DOHH2 (cell line): Measurements from ENCODE around the gene DNAJC18.

Source experiments
- H3F3A ChIP-seq: fragments of 200-600 bp; sonication (generic), shearing (Covaris generic); 2 replicates; pipeline ENCODE4 v1.6.0; 2016; ENCODE audit warnings: antibody characterized with exemption, mild to moderate bottlenecking; ENCODE audit not compliant: control insufficient read depth, insufficient read depth
- H3K27ac ChIP-seq: fragments of 200-600 bp; sonication (generic); 2 replicates; pipeline ENCODE4 v1.5.1; 2014; ENCODE audit warnings: low read depth, mild to moderate bottlenecking, low read length, moderate library complexity
- H3K27me3 ChIP-seq: fragments of 200-600 bp; sonication (generic); 2 replicates; pipeline ENCODE4 v1.6.1; 2014; ENCODE audit warnings: mild to moderate bottlenecking, low read length, mixed read lengths; ENCODE audit not compliant: control insufficient read depth
- H3K36me3 ChIP-seq: fragments of 200-600 bp; sonication (generic); 2 replicates; pipeline ENCODE4 v1.6.1; 2014; ENCODE audit warnings: mild to moderate bottlenecking, low read length, moderate library complexity, mixed read lengths; ENCODE audit not compliant: control insufficient read depth
- H3K4me1 ChIP-seq: fragments of 200-600 bp; sonication (generic); 2 replicates; pipeline ENCODE4 v1.6.1; 2014; ENCODE audit warnings: mild to moderate bottlenecking, low read length, mixed read lengths; ENCODE audit not compliant: control insufficient read depth
- H3K4me2 ChIP-seq: fragments of 200-600 bp; sonication (generic); 2 replicates; pipeline ENCODE4 v1.6.0; 2014; ENCODE audit warnings: mild to moderate bottlenecking, low read length, moderate library complexity
- H3K4me3 ChIP-seq: fragments of 200-600 bp; sonication (generic); 2 replicates; pipeline ENCODE4 v1.5.1; 2014; ENCODE audit warnings: mild to moderate bottlenecking, low read length, mixed read lengths
- H3K79me2 ChIP-seq: fragments of 200-600 bp; sonication (generic); 2 replicates; pipeline ENCODE4 v1.6.1; 2014; ENCODE audit warnings: mild to moderate bottlenecking, low read length, mixed read lengths; ENCODE audit not compliant: control insufficient read depth
- H3K9me2 ChIP-seq: fragments of 200-600 bp; sonication (generic); replicated peaks from 2 replicates; pipeline ENCODE4 v1.6.1; 2014; ENCODE audit warnings: mild to moderate bottlenecking, low read length, mixed read lengths; ENCODE audit not compliant: control insufficient read depth
- H3K9me3 ChIP-seq: fragments of 200-600 bp; sonication (generic); 2 replicates; pipeline ENCODE4 v1.6.1; 2014; ENCODE audit warnings: antibody characterized with exemption, low read length, mixed read lengths; ENCODE audit not compliant: control insufficient read depth, insufficient read depth
- H4K20me1 ChIP-seq: fragments of 200-600 bp; sonication (generic); 2 replicates; pipeline ENCODE4 v1.6.0; 2014; ENCODE audit warnings: low read depth, mild to moderate bottlenecking, antibody characterized with exemption, low read length, moderate library complexity; ENCODE audit not compliant: control insufficient read depth, insufficient read depth
- EZH2phosphoT487 ChIP-seq: fragments of 200-600 bp; sonication (generic); IDR thresholded peaks from 2 replicates; pipeline ENCODE4 v1.6.1; 2017; ENCODE audit warnings: borderline replicate concordance, mild to moderate bottlenecking, antibody characterized with exemption, low read length, moderate library complexity, mixed read lengths
- TF ChIP-seq, protein P1 (sequence below): fragments of 200-600 bp; sonication (generic); IDR thresholded peaks from one replicate; pipeline ENCODE4 v1.5.1; 2014; ENCODE audit warnings: antibody characterized with exemption, mild to moderate bottlenecking, low read depth, low read length; ENCODE audit not compliant: poor library complexity, severe bottlenecking

The DNAJC18 gene

DNA sequence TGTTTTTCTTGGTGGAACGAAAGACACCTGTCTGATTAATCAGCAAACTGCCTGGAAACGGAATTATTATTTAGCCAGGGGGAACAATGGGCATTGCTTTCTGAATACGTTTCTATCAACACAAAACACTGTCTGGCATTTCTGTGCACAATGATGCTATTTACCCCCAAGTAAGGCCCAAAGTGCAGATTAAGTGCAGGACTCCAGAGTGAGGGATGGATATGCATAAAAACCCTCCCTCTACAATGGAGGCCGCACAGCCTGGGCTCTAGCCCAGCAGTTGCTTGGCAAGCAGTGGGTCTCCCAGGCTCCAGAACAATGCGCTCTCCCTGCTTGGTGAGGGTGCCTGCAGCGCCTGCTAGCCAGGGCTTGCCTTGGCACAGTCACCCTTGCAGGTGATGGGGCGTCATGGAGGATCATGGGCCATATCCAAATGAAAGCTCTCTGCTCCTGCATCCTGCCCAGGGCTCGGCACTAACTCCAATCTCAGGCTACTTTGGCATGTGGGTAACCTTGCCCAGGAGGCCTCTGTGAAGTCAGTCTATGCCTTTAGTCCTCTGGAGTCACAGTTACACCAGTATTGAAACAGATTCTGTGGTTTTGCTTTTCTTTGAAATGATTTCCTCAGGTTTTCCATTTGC, 24.0 kb downstream of the DNAJC18 start:
- H3K9me3 ChIP-seq: no peaks in the 10 kb centered on the region
- TF ChIP-seq EZH2phosphoT487: no peak
- TF ChIP-seq, protein P1, sequence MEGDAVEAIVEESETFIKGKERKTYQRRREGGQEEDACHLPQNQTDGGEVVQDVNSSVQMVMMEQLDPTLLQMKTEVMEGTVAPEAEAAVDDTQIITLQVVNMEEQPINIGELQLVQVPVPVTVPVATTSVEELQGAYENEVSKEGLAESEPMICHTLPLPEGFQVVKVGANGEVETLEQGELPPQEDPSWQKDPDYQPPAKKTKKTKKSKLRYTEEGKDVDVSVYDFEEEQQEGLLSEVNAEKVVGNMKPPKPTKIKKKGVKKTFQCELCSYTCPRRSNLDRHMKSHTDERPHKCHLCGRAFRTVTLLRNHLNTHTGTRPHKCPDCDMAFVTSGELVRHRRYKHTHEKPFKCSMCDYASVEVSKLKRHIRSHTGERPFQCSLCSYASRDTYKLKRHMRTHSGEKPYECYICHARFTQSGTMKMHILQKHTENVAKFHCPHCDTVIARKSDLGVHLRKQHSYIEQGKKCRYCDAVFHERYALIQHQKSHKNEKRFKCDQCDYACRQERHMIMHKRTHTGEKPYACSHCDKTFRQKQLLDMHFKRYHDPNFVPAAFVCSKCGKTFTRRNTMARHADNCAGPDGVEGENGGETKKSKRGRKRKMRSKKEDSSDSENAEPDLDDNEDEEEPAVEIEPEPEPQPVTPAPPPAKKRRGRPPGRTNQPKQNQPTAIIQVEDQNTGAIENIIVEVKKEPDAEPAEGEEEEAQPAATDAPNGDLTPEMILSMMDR: no peak
- no peaks in the 10 kb centered on the region for H3K9me2 ChIP-seq
- no peaks in the 10 kb centered on the region for H3K79me2 ChIP-seq
- no peaks in the 10 kb centered on the region for H3F3A ChIP-seq
- H3K27ac ChIP-seq: no peak overlapping the region
- H3K27me3 ChIP-seq: no peaks in the 10 kb centered on the region
- H3K36me3 ChIP-seq: no peaks in the 10 kb centered on the region
- no peak overlapping the region for H3K4me3 ChIP-seq
- no peaks in the 10 kb centered on the region for H3K4me1 ChIP-seq
- H4K20me1 ChIP-seq: no peaks in the 10 kb centered on the region
- H3K4me2 ChIP-seq: no peak overlapping the region

DNA sequence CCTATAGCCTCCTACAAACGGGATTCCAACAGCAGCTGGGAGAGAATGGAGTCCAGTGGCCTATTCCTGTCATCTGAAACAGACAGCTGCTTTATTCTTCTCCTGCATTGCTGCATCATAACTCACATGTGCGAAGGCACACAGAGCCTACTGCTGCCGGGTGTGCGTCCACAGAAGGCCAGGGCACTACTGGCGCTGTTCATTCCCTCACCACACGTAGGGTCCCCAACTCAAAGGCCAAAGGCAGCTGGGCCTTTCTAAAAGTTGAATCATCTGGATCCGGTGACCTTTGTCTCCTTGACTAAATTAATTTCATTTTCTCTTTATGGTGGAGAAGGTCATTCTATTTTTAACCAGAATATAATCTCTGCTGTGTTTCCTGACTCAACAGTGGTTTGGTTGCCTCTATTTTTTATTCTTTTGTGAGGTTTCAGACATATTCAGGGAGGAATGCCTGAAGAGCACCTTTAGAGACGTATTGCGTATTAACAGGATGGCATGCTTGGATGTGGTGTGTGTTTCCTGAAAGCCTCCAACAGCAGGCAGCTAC, 24.7 kb downstream of the DNAJC18 start:
- Histone ChIP-seq H3F3A (no peaks in the 10 kb centered on the region), H3K4me3 (no peak overlapping the region), H4K20me1 (no peaks in the 10 kb centered on the region), H3K9me3 (no peaks in the 10 kb centered on the region), H3K4me1 (no peaks in the 10 kb centered on the region), H3K79me2 (no peaks in the 10 kb centered on the region), H3K9me2 (no peaks in the 10 kb centered on the region), H3K27me3 (no peaks in the 10 kb centered on the region), H3K27ac (no peak overlapping the region), H3K36me3 (no peaks in the 10 kb centered on the region), H3K4me2 (no peak overlapping the region)
- TF ChIP-seq EZH2phosphoT487: no peak
- TF ChIP-seq, protein P1: no peak

DNA sequence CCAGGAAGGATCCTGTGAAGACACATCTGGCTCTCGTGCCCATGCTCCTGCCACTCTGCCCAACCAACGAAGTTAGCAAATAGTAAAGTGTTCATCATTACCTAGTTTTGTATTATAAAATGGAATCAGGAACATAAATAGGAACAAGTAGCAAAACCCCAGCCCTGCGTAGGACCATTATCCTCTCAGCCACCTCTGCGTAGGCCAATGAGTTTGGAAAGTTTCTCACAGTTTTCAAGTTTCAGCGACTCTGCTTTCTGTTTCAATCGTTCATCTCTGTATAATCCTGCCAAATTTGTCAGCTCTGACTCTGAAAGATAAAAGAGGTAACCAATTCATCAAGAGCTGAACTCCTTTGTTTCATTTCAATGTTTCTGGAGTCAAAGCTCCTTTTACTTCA, 25.4 kb downstream of the DNAJC18 start:
- TF ChIP-seq, protein P1: no peak
- TF ChIP-seq EZH2phosphoT487: no peak
- Histone ChIP-seq H3F3A (no peaks in the 10 kb centered on the region), H3K4me1 (no peaks in the 10 kb centered on the region), H3K36me3 (no peaks in the 10 kb centered on the region), H3K79me2 (no peaks in the 10 kb centered on the region), H3K9me2 (no peaks in the 10 kb centered on the region), H3K4me2 (no peak overlapping the region), H3K27ac (no peak overlapping the region), H3K9me3 (no peaks in the 10 kb centered on the region), H4K20me1 (no peaks in the 10 kb centered on the region), H3K4me3 (no peak overlapping the region), H3K27me3 (no peaks in the 10 kb centered on the region)
